K562 (cell line): ENCODE measurements around the gene C1QA. TPM values are rescaled to one million over a fixed set of nuclear protein-coding genes. Genes with fewer than 3 reads are reported as not detected.

Experiments used
- ATAC-seq: fragments of 200-7000 bp; cut with Tn5 transposase; 3 replicates; pipeline ENCODE4 v1.9.1; 2020; ENCODE audit warnings: moderate library complexity
- BruUV-seq: library from RNA; stranded (reverse); fragments of 400-500 nt; replicated peaks from 2 replicates; lab custom pipeline; 2021; lab: Mats Ljungman, UMichigan
- CTCF ChIA-PET: fragments of 300-600 bp; formaldehyde crosslinking; extraction: SDS; loops from one replicate; lab custom pipeline; 2021; ENCODE audit warnings: low intra/inter-chr PET ratio; lab: Yijun Ruan, JAX
- POLR2A ChIA-PET: fragments of 300-600, 350-650 bp; sonication (Branson Sonifier 250); formaldehyde crosslinking; extraction: SDS; loops from one replicate; lab custom pipeline; 2021; ENCODE audit warnings: antibody characterized with exemption, inconsistent platforms; lab: Yijun Ruan, JAX
- DNase-seq, 4 experiments: peaks; one replicate each; pipeline versions ENCODE4 v3.0.0 to v3.0.0-alpha.2; 2011 to 2018; ENCODE audit warnings: low spot score in 3 of 4, mixed read lengths in 3 of 4; ENCODE audit errors: extremely low read depth in 1 of 4
- FAIRE-seq: peaks from 2 replicates; lab custom pipeline; 2011; peaks lifted over from hg19 to GRCh38; lab: Jason Lieb, UNC
- H2AFZ ChIP-seq: 2 replicates; pipeline ENCODE4 v1.6.0; 2011; ENCODE audit warnings: low read depth, low read length, control low read depth, inconsistent platforms
- H3K27ac ChIP-seq: fragments of 200-600 bp; 3 replicates; pipeline ENCODE4 v1.8.0; 2011; ENCODE audit warnings: low read depth, mild to moderate bottlenecking, control low read depth, inconsistent platforms, low read length, moderate library complexity, mixed read lengths; ENCODE audit errors: extremely low read depth
- H3K27me3 ChIP-seq, 2 experiments: fragments of 300-600 bp in 1 of 2; 2 replicates in 1 of 2; 3 replicates in 1 of 2; pipeline versions ENCODE4 v1.6.0 to v1.8.0; 2011; ENCODE audit warnings: inconsistent platforms in 2 of 2, low read length in 2 of 2, mild to moderate bottlenecking in 1 of 2, mixed read lengths in 1 of 2, moderate library complexity in 1 of 2; ENCODE audit not compliant: control insufficient read depth in 2 of 2, insufficient read depth in 2 of 2
- H3K36me3 ChIP-seq: fragments of 300-600 bp; 3 replicates; pipeline ENCODE4 v1.8.0; 2011; ENCODE audit warnings: mild to moderate bottlenecking, low read length, inconsistent platforms; ENCODE audit not compliant: control insufficient read depth, insufficient read depth
- H3K4me1 ChIP-seq, 2 experiments: fragments of 200-600 bp in 1 of 2; replicated peaks in 1 of 2; 2 replicates in 1 of 2; 3 replicates in 1 of 2; pipeline versions ENCODE4 v1.5.1 to v1.8.0; 2011; ENCODE audit warnings: inconsistent platforms in 2 of 2, low read length in 2 of 2, mild to moderate bottlenecking in 1 of 2, mixed read lengths in 1 of 2, moderate library complexity in 1 of 2; ENCODE audit not compliant: control insufficient read depth in 2 of 2, insufficient read depth in 2 of 2
- H3K4me2 ChIP-seq: 2 replicates; pipeline ENCODE4 v1.6.1; 2011; ENCODE audit warnings: low read length, control low read depth, inconsistent platforms, mixed read lengths; ENCODE audit not compliant: insufficient read depth
- H3K4me3 ChIP-seq: fragments of 200-600 bp; sonication (generic), shearing (Covaris generic); 2 replicates; pipeline ENCODE4 v1.5.1; 2016; ENCODE audit warnings: control low read depth, inconsistent platforms
- H3K79me2 ChIP-seq: fragments of 200-600 bp; 3 replicates; pipeline ENCODE4 v1.8.0; 2011; ENCODE audit warnings: low read length, inconsistent platforms; ENCODE audit not compliant: control insufficient read depth, insufficient read depth
- H3K9ac ChIP-seq, 2 experiments: 2 replicates each; pipeline versions ENCODE4 v1.6.0 to v1.6.1; 2011; ENCODE audit warnings: low read depth in 2 of 2, low read length in 2 of 2, control low read depth in 1 of 2, inconsistent platforms in 1 of 2, mild to moderate bottlenecking in 1 of 2, mixed read lengths in 1 of 2; ENCODE audit not compliant: insufficient read depth in 1 of 2
- H3K9me1 ChIP-seq: one replicate; pipeline ENCODE4 v1.6.0; 2011; ENCODE audit warnings: inconsistent platforms, mild to moderate bottlenecking, low read length, moderate library complexity; ENCODE audit not compliant: control insufficient read depth, insufficient read depth
- H3K9me3 ChIP-seq: replicated peaks from 2 replicates; pipeline ENCODE4 v1.5.1; 2011; ENCODE audit warnings: low read depth, low read length, inconsistent platforms; ENCODE audit not compliant: control insufficient read depth, insufficient read depth
- H4K20me1 ChIP-seq: replicated peaks from 2 replicates; pipeline ENCODE4 v1.6.1; 2011; ENCODE audit warnings: low read length, inconsistent platforms, mixed read lengths; ENCODE audit not compliant: control insufficient read depth, insufficient read depth
- CTBP1 ChIP-seq: fragments of 450-650 bp; IDR thresholded peaks from 2 replicates; pipeline ENCODE4 v1.6.1; 2016; ENCODE audit warnings: borderline replicate concordance
- E4F1 ChIP-seq: fragments of 250-450 bp; sonication (Bioruptor Pico); IDR thresholded peaks from 2 replicates; pipeline ENCODE4 v1.5.0; 2021; ENCODE audit warnings: mild to moderate bottlenecking, borderline replicate concordance
- EP300 ChIP-seq: IDR thresholded peaks from 2 replicates; pipeline ENCODE4 v1.6.1; 2012; ENCODE audit warnings: low read length, improper control_type of control experiment
- FOXK1 ChIP-seq: sonication (generic); formaldehyde crosslinking; IDR thresholded peaks from 2 replicates; pipeline ENCODE4 v1.8.0; 2022; ENCODE audit warnings: missing genetic modification reagents, mild to moderate bottlenecking, borderline replicate concordance
- KDM2B ChIP-seq: fragments of 250-450 bp; sonication (Bioruptor Pico); IDR thresholded peaks from 2 replicates; pipeline ENCODE4 v1.8.0; 2021; ENCODE audit warnings: mild to moderate bottlenecking, moderate library complexity
- KLF13 ChIP-seq: fragments of 450-650 bp; IDR thresholded peaks from 2 replicates; pipeline ENCODE4 v1.6.1; 2016; ENCODE audit warnings: missing genetic modification characterization, low read depth, mild to moderate bottlenecking, missing compliant biosample characterization, moderate library complexity, borderline replicate concordance
- MAZ ChIP-seq, 2 experiments: fragments of 450-650 bp in 1 of 2; sonication (generic) in 1 of 2; formaldehyde crosslinking; IDR thresholded peaks in 1 of 2; conservative IDR thresholded peaks in 1 of 2; 2 replicates each; pipeline versions ENCODE4 v1.4.0 to v1.5.0; 2020; ENCODE audit warnings: mild to moderate bottlenecking in 1 of 2, missing genetic modification reagents in 1 of 2
- NFATC3 ChIP-seq: fragments of 450-650 bp; IDR thresholded peaks from 2 replicates; pipeline ENCODE4 v1.6.1; 2017; ENCODE audit warnings: mild to moderate bottlenecking
- NR2F6 ChIP-seq: fragments of 450-650 bp; formaldehyde crosslinking; IDR thresholded peaks from 2 replicates; pipeline ENCODE4 v1.4.0; 2020; ENCODE audit warnings: mild to moderate bottlenecking
- PTRF ChIP-seq: fragments of 450-650 bp; IDR thresholded peaks from 2 replicates; pipeline ENCODE4 v1.6.1; 2016; ENCODE audit warnings: mild to moderate bottlenecking, missing genetic modification characterization, missing compliant biosample characterization
- RFX5 ChIP-seq: IDR thresholded peaks from 2 replicates; pipeline ENCODE4 v1.6.1; 2011; ENCODE audit warnings: low read depth, mild to moderate bottlenecking, improper control_type of control experiment, low read length
- RHOXF2B ChIP-seq: fragments of 250-450 bp; sonication (Bioruptor Pico); conservative IDR thresholded peaks from 2 replicates; pipeline ENCODE4 v1.5.1; 2021
- SAP30 ChIP-seq: fragments of 200-600 bp; sonication (generic); IDR thresholded peaks from 2 replicates; pipeline ENCODE4 v1.6.1; 2012; ENCODE audit warnings: borderline replicate concordance, low read depth, mild to moderate bottlenecking, moderate library complexity, low read length, control low read depth, inconsistent platforms; ENCODE audit not compliant: insufficient read depth, poor library complexity, severe bottlenecking
- TAF9B ChIP-seq: fragments of 450-650 bp; IDR thresholded peaks from 2 replicates; pipeline ENCODE4 v1.6.1; 2018; ENCODE audit warnings: mild to moderate bottlenecking; ENCODE audit not compliant: partially characterized antibody
- TFAP4 ChIP-seq: sonication (generic); formaldehyde crosslinking; IDR thresholded peaks from 2 replicates; pipeline ENCODE4 v1.8.0; 2022; ENCODE audit warnings: missing genetic modification reagents, mild to moderate bottlenecking, moderate library complexity, borderline replicate concordance
- ZNF280B ChIP-seq: fragments of 250-450 bp; sonication (Bioruptor Pico); IDR thresholded peaks from 2 replicates; pipeline ENCODE4 v1.5.1; 2021; ENCODE audit warnings: mild to moderate bottlenecking
- WGBS: fragments of 100-300 bp; shearing (Covaris generic); methylation state at CpG from one replicate; pipeline ENCODE4 v1.1.6; 2016; ENCODE audit warnings: low coverage, mixed read lengths; ENCODE audit not compliant: insufficient coverage; ENCODE audit errors: missing lambda C conversion rate; 5-methylcytosine and 5-hydroxymethylcytosine counted together
- in situ Hi-C: fragments of 300-500 bp; cut with MboI; formaldehyde crosslinking; loops from 4 replicates; pipeline ENCODE4 v1.15.0; 2018; ENCODE audit warnings: inconsistent platforms, mixed read lengths
- intact Hi-C: fragments of 100-400 bp; cut with micrococcal nuclease; formaldehyde crosslinking; loops from 2 replicates; pipeline ENCODE4 v1.14.2; 2022
- polyA plus RNA-seq, 8 experiments: library from polyadenylated mRNA; depleted of rRNA in 4 of 8; stranded (reverse) in 5 of 8; unstranded in 3 of 8; fragments of >200 nt; fragmentation: Nextera tagmentation in 2 of 8; fragmentation: Illumina TruSeq in 1 of 8; extraction: Ambion mirVana in 2 of 8; extraction: Trizol in 1 of 8; gene quantifications; 2 replicates each; pipeline versions ENCODE4 v1.2.1 to v1.2.3, GENCODE V29; 2011 to 2014; ENCODE audit warnings: inconsistent platforms in 1 of 8, missing spikeins in 1 of 8
- total RNA-seq, 7 experiments: library from RNA; depleted of rRNA in 6 of 7; stranded (reverse); fragments of >200 nt in 6 of 7; fragmentation: Illumina TruSeq in 2 of 7; extraction: Trizol in 2 of 7; gene quantifications; 2 replicates each; pipeline versions ENCODE4 v1.2.1 to v1.2.3, GENCODE V29; 2011 to 2021; ENCODE audit warnings: low replicate concordance in 1 of 7

Gene C1QA
- total and polyA plus RNA-seq, 9 of the 15 experiments (the other 6 are each of a cell fraction or from before 2014, with no cell fraction given), result 0.71 TPM; not detected in 8

- Histone ChIP-seq H3K9me1 (no peaks in the 10 kb centered on the region), H3K79me2 (no peaks in the 10 kb centered on the region), H4K20me1 (peaks cover 28% of the 10 kb centered on the region), H3K9me3 (no peaks in the 10 kb centered on the region), H3K4me1 (peaks cover 0 to 16% of the 10 kb centered on the region in 2 experiments; a peak in 3 of 5 replicates), H3K36me3 (no peaks in the 10 kb centered on the region), H3K27ac (no peak overlapping the region), H3K4me3 (no peak overlapping the region), H3K4me2 (peak overlapping the region; percentile 14; the same call in 1 of the 2 replicates), H2AFZ (peak overlapping the region; percentile 26; the same call in 1 of the 2 replicates), H3K27me3 (peaks cover 0 to 29% of the 10 kb centered on the region in 2 experiments; a peak in 2 of 5 replicates), H3K9ac (0 out of 4 replicates have a peak overlapping the region, but pooled peaks of 1 of the 2 experiments have one; percentile 6)
- in situ Hi-C loops (no loop called here), intact Hi-C loops (no loop called here)
- CTCF ChIA-PET, result interaction anchor here (0.6 to 6.1 kb wide), 2 partner anchors 217 to 512 kb away, joined by 3 to 96 read pairs; no protein-coding TSS in a partner anchor
- WGBS, result 1% methylated on average over 8 of the region's 8 CpGs
- peak; percentile 86 for ATAC-seq
- no peak for FAIRE-seq
- BruUV-seq, result no TSS peak
- DNase-seq, result peak; percentile 70 to 89 (median 82)
- POLR2A ChIA-PET, result interaction anchor here (0.6 to 1.0 kb wide), 4 partner anchors 16 to 295 kb away, joined by 3 to 4 read pairs (median 4); no protein-coding TSS in a partner anchor
- TF ChIP-seq MAZ (CRISPR knock-in tag; conservative IDR thresholded peaks at IDR 0.05 in 1 of 2, IDR thresholded peaks at IDR 0.05 in 1 of 2), result peak in 1 of 2 experiments; percentile 91; a peak in 2 of 4 replicates
- no peak for TF ChIP-seq E4F1 (CRISPR knock-in tag)
- 0 out of 2 replicates have a peak, but pooled peaks have one; percentile 20 for TF ChIP-seq CTBP1
- no peak for TF ChIP-seq KLF13 (tag)
- no peak for TF ChIP-seq FOXK1 (CRISPR knock-in tag)
- 0 out of 2 replicates have a peak, but pooled peaks have one; percentile 8 for TF ChIP-seq EP300
- no peak for TF ChIP-seq KDM2B (CRISPR knock-in tag)
- TF ChIP-seq TFAP4, result peak; percentile 67
- TF ChIP-seq NFATC3, result no peak
- TF ChIP-seq RFX5, result no peak
- TF ChIP-seq NR2F6 (CRISPR knock-in tag), result no peak
- TF ChIP-seq SAP30, result no peak
- TF ChIP-seq RHOXF2B (CRISPR knock-in tag), result no peak
- no peak for TF ChIP-seq PTRF (tag)
- no peak for TF ChIP-seq TAF9B
- no peak for TF ChIP-seq ZNF280B
Observed at GRCh38 chr1:22639286-22639685, 2.9 kb downstream of the C1QA start.
